H1 (cell line): ENCODE results near the gene ZNF496. TPM values are rescaled to one million over a fixed set of nuclear protein-coding genes. Genes with fewer than 3 reads are reported as not detected.

Source experiments
- CTCF ChIA-PET: fragments of 300-600 bp; sonication (Branson Sonifier 250); formaldehyde crosslinking; loops from one replicate; lab custom pipeline; 2021; ENCODE audit not compliant: partially characterized antibody; lab: Charles Lee
- POLR2A ChIA-PET: fragments of 300-600 bp; sonication (Branson Sonifier 250); formaldehyde crosslinking; loops from one replicate; lab custom pipeline; 2021; ENCODE audit warnings: inconsistent platforms; ENCODE audit not compliant: partially characterized antibody; lab: Charles Lee
- DNase-seq, 2 experiments: peaks; one replicate each; pipeline versions ENCODE4 v3.0.0 to v3.0.0-alpha.2; 2010 to 2022; ENCODE audit warnings: low spot score in 2 of 2, low read depth in 1 of 2, mixed read lengths in 1 of 2
- FAIRE-seq: peaks from 2 replicates; lab custom pipeline; 2011; peaks lifted over from hg19 to GRCh38; lab: Jason Lieb, UNC
- H2AFZ ChIP-seq: 2 replicates; pipeline ENCODE4 v1.8.1; 2012; ENCODE audit warnings: low read length, inconsistent platforms
- H2AK5ac ChIP-seq: 2 replicates; pipeline ENCODE4 v1.6.1; 2013; ENCODE audit warnings: low read depth, low read length
- H2BK120ac ChIP-seq: replicated peaks from 2 replicates; pipeline ENCODE3; 2013; ENCODE audit warnings: low read depth, low read length, inconsistent platforms
- H2BK12ac ChIP-seq: 2 replicates; pipeline ENCODE4 v1.6.1; 2013; ENCODE audit warnings: low read depth, low read length
- H2BK15ac ChIP-seq: 2 replicates; pipeline ENCODE4 v1.6.1; 2013; ENCODE audit warnings: low read length
- H2BK20ac ChIP-seq: 2 replicates; pipeline ENCODE4 v1.6.1; 2013; ENCODE audit warnings: low read length
- H2BK5ac ChIP-seq: 2 replicates; pipeline ENCODE4 v1.6.1; 2013; ENCODE audit warnings: low read depth, low read length
- H3K14ac ChIP-seq: 2 replicates; pipeline ENCODE4 v1.6.1; 2013; ENCODE audit warnings: inconsistent platforms; ENCODE audit not compliant: insufficient read length
- H3K18ac ChIP-seq: 2 replicates; pipeline ENCODE4 v1.6.1; 2013; ENCODE audit warnings: low read length; ENCODE audit errors: extremely low read depth
- H3K23ac ChIP-seq: 2 replicates; pipeline ENCODE4 v1.6.1; 2013; ENCODE audit warnings: inconsistent platforms; ENCODE audit not compliant: insufficient read length
- H3K23me2 ChIP-seq: 2 replicates; pipeline ENCODE4 v1.6.1; 2013; ENCODE audit warnings: low read depth, low read length
- H3K27ac ChIP-seq: 2 replicates; pipeline ENCODE4 v1.6.1; 2011; ENCODE audit warnings: low read depth, low read length, inconsistent platforms
- H3K27me3 ChIP-seq, 4 experiments: replicated peaks in 1 of 4; 1 replicate in 1 of 4; 2 replicates in 3 of 4; pipeline versions ENCODE4 v1.6.1 to v1.8.1; 2011 to 2013; ENCODE audit warnings: low read length in 3 of 4, mild to moderate bottlenecking in 3 of 4, inconsistent platforms in 2 of 4, mixed read lengths in 2 of 4, moderate library complexity in 1 of 4; ENCODE audit not compliant: control insufficient read depth in 3 of 4, insufficient read depth in 3 of 4; ENCODE audit errors: extremely low read depth in 1 of 4
- H3K36me3 ChIP-seq, 4 experiments: 2 replicates each; pipeline versions ENCODE4 v1.6.1 to v1.8.1; 2011 to 2013; ENCODE audit warnings: mild to moderate bottlenecking in 4 of 4, low read length in 3 of 4, moderate library complexity in 2 of 4, control low read depth in 1 of 4, inconsistent platforms in 1 of 4; ENCODE audit not compliant: insufficient read depth in 4 of 4, control insufficient read depth in 2 of 4
- H3K4ac ChIP-seq: replicated peaks from 2 replicates; pipeline ENCODE3; 2013; ENCODE audit warnings: low read length, low read depth, mixed read lengths, inconsistent platforms; ENCODE audit not compliant: insufficient read length
- H3K4me1 ChIP-seq, 4 experiments: replicated peaks in 1 of 4; 1 replicate in 1 of 4; 2 replicates in 3 of 4; pipeline versions ENCODE4 v1.6.1 to v1.8.1; 2011 to 2013; ENCODE audit warnings: low read length in 3 of 4, inconsistent platforms in 2 of 4, mixed read lengths in 1 of 4; ENCODE audit not compliant: insufficient read depth in 4 of 4, control insufficient read depth in 3 of 4
- H3K4me2 ChIP-seq, 2 experiments: 2 replicates each; pipeline versions ENCODE4 v1.6.1 to v1.8.1; 2011 to 2013; ENCODE audit warnings: low read depth in 2 of 2, low read length in 2 of 2, control low read depth in 1 of 2, inconsistent platforms in 1 of 2, mild to moderate bottlenecking in 1 of 2; ENCODE audit not compliant: insufficient read depth in 1 of 2
- H3K4me3 ChIP-seq, 4 experiments: fragments of 200-600, 300-600 bp in 1 of 4; sonication (generic), shearing (Covaris generic), sonication (Bioruptor Twin) in 1 of 4; 2 replicates each; pipeline versions ENCODE4 v1.5.1 to v1.8.1; 2011 to 2016; ENCODE audit warnings: low read length in 4 of 4, low read depth in 3 of 4, control low read depth in 2 of 4, inconsistent platforms in 2 of 4, mild to moderate bottlenecking in 2 of 4, mixed read lengths in 1 of 4, moderate library complexity in 1 of 4; ENCODE audit not compliant: insufficient read depth in 2 of 4; ENCODE audit errors: extremely low read depth in 1 of 4
- H3K56ac ChIP-seq: replicated peaks from 2 replicates; pipeline ENCODE3; 2013; ENCODE audit warnings: low read depth, mild to moderate bottlenecking, mixed read lengths, low read length, inconsistent platforms; ENCODE audit not compliant: insufficient read length
- H3K79me1 ChIP-seq: 2 replicates; pipeline ENCODE4 v1.6.1; 2013; ENCODE audit warnings: low read depth, low read length, control low read depth
- H3K79me2 ChIP-seq, 2 experiments: 2 replicates each; pipeline versions ENCODE4 v1.6.1 to v1.8.1; 2012 to 2013; ENCODE audit warnings: low read length in 2 of 2, mild to moderate bottlenecking in 2 of 2, inconsistent platforms in 1 of 2; ENCODE audit not compliant: insufficient read depth in 2 of 2, control insufficient read depth in 1 of 2
- H3K9ac ChIP-seq, 4 experiments: replicated peaks in 1 of 4; 1 replicate in 1 of 4; 2 replicates in 3 of 4; pipeline versions ENCODE4 v1.6.1 to v1.8.1; 2011 to 2013; ENCODE audit warnings: low read depth in 3 of 4, low read length in 3 of 4, control low read depth in 2 of 4, mild to moderate bottlenecking in 2 of 4, moderate library complexity in 2 of 4, inconsistent platforms in 1 of 4; ENCODE audit errors: extremely low read depth in 1 of 4
- H3K9me3 ChIP-seq, 2 experiments: 2 replicates each; pipeline versions ENCODE4 v1.6.1 to v1.8.1; 2012 to 2013; ENCODE audit warnings: mild to moderate bottlenecking in 2 of 2, moderate library complexity in 2 of 2, control low read depth in 1 of 2, inconsistent platforms in 1 of 2, low read depth in 1 of 2, low read length in 1 of 2, mixed read lengths in 1 of 2; ENCODE audit not compliant: insufficient read depth in 2 of 2
- H4K20me1 ChIP-seq, 2 experiments: replicated peaks in 1 of 2; 2 replicates each; pipeline versions ENCODE3 to v1.8.1; 2011 to 2013; ENCODE audit warnings: inconsistent platforms in 2 of 2, low read length in 2 of 2, mild to moderate bottlenecking in 1 of 2; ENCODE audit not compliant: insufficient read depth in 2 of 2, control insufficient read depth in 1 of 2
- H4K5ac ChIP-seq: 2 replicates; pipeline ENCODE4 v1.6.1; 2013; ENCODE audit warnings: low read length, low read depth, mixed read lengths, inconsistent platforms; ENCODE audit not compliant: insufficient read length
- H4K8ac ChIP-seq: 2 replicates; pipeline ENCODE4 v1.8.0; 2013; ENCODE audit warnings: mild to moderate bottlenecking, moderate library complexity, low read length, inconsistent platforms; ENCODE audit not compliant: insufficient read depth; ENCODE audit errors: extremely low read depth
- H4K91ac ChIP-seq: replicated peaks from 2 replicates; pipeline ENCODE3; 2013; ENCODE audit warnings: low read length, mixed read lengths, inconsistent platforms; ENCODE audit not compliant: insufficient read length
- BACH1 ChIP-seq: IDR thresholded peaks from 2 replicates; pipeline ENCODE4 v1.6.1; 2012; ENCODE audit warnings: low read length, improper control_type of control experiment
- CBX8 ChIP-seq: fragments of 300-800, 300-1000 bp; sonication (generic); IDR thresholded peaks from 2 replicates; pipeline ENCODE4 v1.7.1; 2016; ENCODE audit warnings: low read depth, low read length, borderline replicate concordance
- CHD1 ChIP-seq: IDR thresholded peaks from 2 replicates; pipeline ENCODE4 v1.6.1; 2012; ENCODE audit warnings: low read depth, low read length, improper control_type of control experiment
- CREB1 ChIP-seq: IDR thresholded peaks from 2 replicates; pipeline ENCODE4 v1.6.1; 2012; ENCODE audit warnings: inconsistent platforms
- EZH2 ChIP-seq: fragments of 200-600 bp; sonication (generic); IDR thresholded peaks from 2 replicates; pipeline ENCODE4 v1.7.1; 2012; ENCODE audit warnings: low read depth, mild to moderate bottlenecking, moderate library complexity, low read length, inconsistent platforms; ENCODE audit not compliant: severe bottlenecking
- FOSL1 ChIP-seq: IDR thresholded peaks from 2 replicates; pipeline ENCODE4 v1.6.1; 2011; ENCODE audit warnings: mild to moderate bottlenecking, low read depth, low read length, moderate library complexity; ENCODE audit not compliant: insufficient read depth
- JUN ChIP-seq: IDR thresholded peaks from 2 replicates; pipeline ENCODE4 v1.6.1; 2011; ENCODE audit warnings: low read depth, mild to moderate bottlenecking, improper control_type of control experiment, low read length
- KDM5A ChIP-seq: fragments of 200-600 bp; IDR thresholded peaks from 2 replicates; pipeline ENCODE4 v1.7.1; 2012; ENCODE audit warnings: mild to moderate bottlenecking, low read length, inconsistent platforms, mixed read lengths
- PHF8 ChIP-seq: fragments of 200-600 bp; sonication (generic); conservative IDR thresholded peaks from 2 replicates; pipeline ENCODE4 v1.7.1; 2012; ENCODE audit warnings: low read depth, mild to moderate bottlenecking, inconsistent platforms, low read length, moderate library complexity
- POU5F1 ChIP-seq: IDR thresholded peaks from 2 replicates; pipeline ENCODE4 v1.6.1; 2011; ENCODE audit warnings: low read depth, mild to moderate bottlenecking, low read length, moderate library complexity
- RFX5 ChIP-seq: IDR thresholded peaks from 2 replicates; pipeline ENCODE4 v1.6.1; 2011; ENCODE audit warnings: low read depth, low read length, improper control_type of control experiment, borderline replicate concordance
- SIRT6 ChIP-seq: IDR thresholded peaks from one replicate; pipeline ENCODE4 v1.7.1; 2012; ENCODE audit warnings: low read length, inconsistent platforms
- SP4 ChIP-seq: IDR thresholded peaks from 2 replicates; pipeline ENCODE4 v1.6.1; 2012; ENCODE audit warnings: low read length, inconsistent platforms
- TAF7 ChIP-seq: optimal IDR thresholded peaks from 2 replicates; pipeline ENCODE3; 2011; ENCODE audit warnings: low read depth, mild to moderate bottlenecking, inconsistent platforms, low read length, moderate library complexity, borderline replicate concordance
- TEAD4 ChIP-seq: IDR thresholded peaks from 2 replicates; pipeline ENCODE4 v1.6.1; 2012; ENCODE audit warnings: low read depth, low read length, inconsistent platforms, mixed read lengths
- WGBS, 2 experiments: shearing (Covaris generic) in 1 of 2; methylation state at CpG; one replicate each; pipeline versions ENCODE4 v1.1.6 to v1.1.7; 2013 to 2015; ENCODE audit warnings: low lambda C conversion rate in 2 of 2, mixed read lengths in 2 of 2, inconsistent platforms in 1 of 2, low coverage in 1 of 2, missing lambda C conversion rate in 1 of 2; ENCODE audit not compliant: insufficient replicate concordance in 2 of 2, insufficient coverage in 1 of 2, insufficient read length in 1 of 2; ENCODE audit errors: extremely low coverage in 1 of 2, missing lambda C conversion rate in 1 of 2; 5-methylcytosine and 5-hydroxymethylcytosine counted together
- polyA plus RNA-seq, 7 experiments: library from polyadenylated mRNA; depleted of rRNA in 3 of 7; stranded (reverse) in 5 of 7; unstranded in 2 of 7; fragments of >200 nt in 5 of 7; fragments of 200-250 nt in 2 of 7; gene quantifications; 1 replicate in 5 of 7; 2 replicates in 1 of 7; 4 replicates in 1 of 7; pipeline versions ENCODE4 v1.2.1 to v1.2.3, GENCODE V29; 2011 to 2013; ENCODE audit warnings: missing spikeins in 2 of 7, mixed read lengths in 2 of 7
- total RNA-seq: library from RNA; stranded (reverse); fragmentation: NEBNext Ultra II Directional; extraction: Animal tissue kit (Norgen Biotek cat#: 25700); gene quantifications from 2 replicates; pipeline ENCODE4 v1.2.1, GENCODE V29; 2021

Gene ZNF496
- total and polyA plus RNA-seq, 2 of the 8 experiments (the other 6 are each of a cell fraction or from before 2014, with no cell fraction given) = 27.9 to 71.4 TPM

DNA sequence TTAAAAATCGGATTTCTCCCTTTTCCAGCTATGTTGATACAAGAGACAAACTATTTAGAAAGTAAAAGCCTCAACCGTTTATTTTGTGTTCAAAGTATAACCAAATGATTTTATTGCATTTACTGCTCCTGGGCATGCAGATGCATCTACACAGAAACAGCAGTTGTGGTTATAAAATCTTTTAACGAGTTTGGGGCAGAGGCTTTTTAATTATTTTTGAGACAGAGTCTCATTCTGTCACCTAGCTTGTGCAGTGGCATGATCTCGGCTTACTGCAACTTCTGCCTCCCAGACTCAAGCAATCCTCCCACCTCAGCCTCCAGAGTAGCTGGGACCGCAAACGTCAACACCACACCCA, 33.6 kb downstream of the ZNF496 start:
- Histone ChIP-seq H3K9ac (no peak overlapping the region; a peak in 1 of 7 replicates), H2BK15ac (no peak overlapping the region), H4K8ac (no peak overlapping the region), H3K9me3 (peaks cover 0 to 8% of the 10 kb centered on the region in 2 experiments; a peak in 1 of 4 replicates), H3K79me1 (peaks cover 4% of the 10 kb centered on the region; the same call in 1 of the 2 replicates), H3K56ac (no peak overlapping the region), H2AFZ (no peak overlapping the region), H3K4me3 (no peak overlapping the region), H3K23me2 (no peaks in the 10 kb centered on the region; the same call in 1 of the 2 replicates), H4K91ac (no peak overlapping the region), H2AK5ac (no peak overlapping the region), H3K4me2 (no peak overlapping the region; a peak in 1 of 4 replicates), H3K23ac (no peak overlapping the region), H3K4me1 (peaks cover 21 to 43% (median 42%) of the 10 kb centered on the region in 4 experiments), H3K79me2 (no peaks in the 10 kb centered on the region), H3K27ac (0 out of 2 replicates have a peak overlapping the region, but pooled peaks have one; percentile 8), H4K20me1 (no peaks in the 10 kb centered on the region), H3K18ac (no peak overlapping the region), H2BK20ac (no peak overlapping the region), H3K14ac (no peak overlapping the region), H3K36me3 (peaks cover 21 to 41% (median 34%) of the 10 kb centered on the region in 4 experiments), H2BK5ac (peak overlapping the region; percentile 79; the same call in 1 of the 2 replicates), H2BK12ac (no peak overlapping the region), H2BK120ac (no peak overlapping the region), H4K5ac (no peak overlapping the region), H3K27me3 (no peaks in the 10 kb centered on the region), H3K4ac (no peak overlapping the region)
- DNase-seq (no peak), FAIRE-seq (no peak)
- ChIA-PET POLR2A (interaction anchor here (1.0 to 8.1 kb wide), 4 partner anchors 9 to 34 kb away, joined by 3 to 46 read pairs (median 4); partner anchors contain the start of gene ZNF496), CTCF (interaction anchor here (1.2 to 1.7 kb wide), 2 partner anchors 11 to 30 kb away, joined by 4 read pairs; no protein-coding TSS in a partner anchor)
- WGBS, 2 experiments = 86% methylated on average over 6 of the region's 6 CpGs; no CpG with 5 or more reads in 1 of the 2 experiments
- TF ChIP-seq JUN = no peak
- TF ChIP-seq POU5F1 = no peak
- TF ChIP-seq FOSL1 = no peak
- TF ChIP-seq PHF8 = no peak
- TF ChIP-seq BACH1 = no peak
- no peak for TF ChIP-seq CHD1
- TF ChIP-seq EZH2 = no peak
- TF ChIP-seq CREB1 = no peak
- no peak for TF ChIP-seq RFX5
- TF ChIP-seq CBX8 = no peak
- no peak for TF ChIP-seq SIRT6
- no peak for TF ChIP-seq TAF7
- TF ChIP-seq KDM5A = no peak
- TF ChIP-seq SP4 = no peak
- no peak for TF ChIP-seq TEAD4
